Gastrocnemius medialis (tissue), 4 donors: ENCODE results near the gene TCF4.

Experiments used
- POLR2A ChIP-seq, 2 donors: fragments of 450-650 bp; IDR thresholded peaks; one replicate each; pipeline ENCODE4 v1.6.1; 2017; ENCODE audit warnings: antibody characterized with exemption in 2 of 2, mild to moderate bottlenecking in 2 of 2, moderate library complexity in 2 of 2
- TF ChIP-seq, protein P1 (sequence below), 5 experiments: fragments of 450-650 bp in 3 of 5; fragments of 200-600 bp in 2 of 5; sonication (generic) in 2 of 5; IDR thresholded peaks in 4 of 5; conservative IDR thresholded peaks in 1 of 5; 1 replicate in 4 of 5; 2 replicates in 1 of 5; pipeline ENCODE4 v1.5.1; 2016 to 2019; ENCODE audit warnings: antibody characterized with exemption in 5 of 5, mild to moderate bottlenecking in 3 of 5, moderate library complexity in 3 of 5

DNA sequence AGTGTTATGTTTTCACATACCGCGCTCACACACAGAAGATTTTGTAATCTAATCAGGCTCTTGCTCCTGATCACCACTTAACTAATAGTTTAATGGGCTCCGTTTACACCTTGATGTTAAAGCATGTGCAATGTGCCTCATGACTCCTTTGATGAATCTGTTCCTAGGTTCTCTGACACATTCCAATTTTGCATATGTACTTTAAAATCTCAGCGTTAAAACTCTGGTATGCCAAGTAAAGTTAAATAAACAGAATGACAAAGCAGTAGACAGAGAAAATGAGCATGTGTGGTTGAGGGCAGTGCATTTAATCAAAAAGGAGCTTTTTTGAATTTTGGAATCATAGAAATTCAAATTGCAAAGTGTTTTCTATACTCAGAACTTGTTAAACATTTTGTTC lies 96.4 kb downstream of the TCF4 start:
- TF ChIP-seq, protein P1, sequence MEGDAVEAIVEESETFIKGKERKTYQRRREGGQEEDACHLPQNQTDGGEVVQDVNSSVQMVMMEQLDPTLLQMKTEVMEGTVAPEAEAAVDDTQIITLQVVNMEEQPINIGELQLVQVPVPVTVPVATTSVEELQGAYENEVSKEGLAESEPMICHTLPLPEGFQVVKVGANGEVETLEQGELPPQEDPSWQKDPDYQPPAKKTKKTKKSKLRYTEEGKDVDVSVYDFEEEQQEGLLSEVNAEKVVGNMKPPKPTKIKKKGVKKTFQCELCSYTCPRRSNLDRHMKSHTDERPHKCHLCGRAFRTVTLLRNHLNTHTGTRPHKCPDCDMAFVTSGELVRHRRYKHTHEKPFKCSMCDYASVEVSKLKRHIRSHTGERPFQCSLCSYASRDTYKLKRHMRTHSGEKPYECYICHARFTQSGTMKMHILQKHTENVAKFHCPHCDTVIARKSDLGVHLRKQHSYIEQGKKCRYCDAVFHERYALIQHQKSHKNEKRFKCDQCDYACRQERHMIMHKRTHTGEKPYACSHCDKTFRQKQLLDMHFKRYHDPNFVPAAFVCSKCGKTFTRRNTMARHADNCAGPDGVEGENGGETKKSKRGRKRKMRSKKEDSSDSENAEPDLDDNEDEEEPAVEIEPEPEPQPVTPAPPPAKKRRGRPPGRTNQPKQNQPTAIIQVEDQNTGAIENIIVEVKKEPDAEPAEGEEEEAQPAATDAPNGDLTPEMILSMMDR (IDR thresholded peaks at IDR 0.05 in 4 of 5, conservative IDR thresholded peaks at IDR 0.05 in 1 of 5): no peak
- TF ChIP-seq POLR2A (IDR thresholded peaks at IDR 0.05): no peak
